ENCODE data around the gene CD82.

GRCh38 chr11:44568658-44569473 is 3.4 kb downstream of the CD82 start:
- no peak for TF ChIP-seq SUZ12 (IDR thresholded peaks at IDR 0.05; ENCODE audit: extremely low read depth, insufficient read depth, insufficient read length)
- TF ChIP-seq ZNF274 (IDR thresholded peaks at IDR 0.05; ENCODE audit: low read depth, low read length), result no peak
- no peak for TF ChIP-seq YY1 (IDR thresholded peaks at IDR 0.05; ENCODE audit: insufficient read depth, insufficient read length)

Data from NT2/D1 (cell line).